ENCODE data around the gene BCDIN3D. TPM values are rescaled to one million over a fixed set of nuclear protein-coding genes. Genes with fewer than 3 reads are reported as not detected.

The BCDIN3D gene
- total RNA-seq, 2 experiments from 2014 or later = 2.4 to 4.1 TPM

GRCh38 chr12:49824895-49825294 lies 18.0 kb downstream of the BCDIN3D start:
- CTCF ChIA-PET = no interaction called here
- H3K27me3 Mint-ChIP-seq (ENCODE audit: low read depth) = no peaks in the 10 kb centered on the region
- no peak for DNase-seq
- intact Hi-C loops (cut with micrococcal nuclease) = loop anchor here (5.0 to 10.0 kb wide), 2 partner anchors 458 to 560 kb away; partner anchors contain the start of genes SPATS2 and TUBA1C
- H3K9me3 Mint-ChIP-seq = no peaks in the 10 kb centered on the region
- H3K27ac Mint-ChIP-seq = no peak overlapping the region
- H3K4me3 Mint-ChIP-seq = no peak overlapping the region
- peaks cover 47% of the 10 kb centered on the region for H3K4me1 Mint-ChIP-seq (ENCODE audit: low read depth)
- H3K36me3 Mint-ChIP-seq (ENCODE audit: low read depth) = peaks cover 3% of the 10 kb centered on the region

DNA sequence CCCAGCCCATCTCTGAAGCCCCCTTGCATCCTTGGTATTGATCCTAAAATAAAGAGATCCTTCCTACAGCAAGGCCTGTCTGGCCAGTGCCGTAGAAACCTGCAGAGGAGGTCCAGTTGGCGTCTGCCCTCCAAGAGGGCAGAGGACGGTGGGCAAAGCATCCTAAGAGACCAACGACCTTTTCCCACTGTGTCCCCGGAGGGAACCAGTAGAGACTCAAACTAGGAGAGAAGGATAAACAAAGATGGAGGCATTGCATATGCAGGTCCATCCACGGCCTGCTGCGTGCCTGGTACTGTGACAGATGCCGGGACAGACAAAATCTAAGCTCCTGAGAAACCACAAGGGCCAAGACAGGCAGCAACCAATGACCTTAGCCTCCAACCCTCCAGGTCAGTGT lies 18.5 kb downstream of the BCDIN3D start:
- intact Hi-C loops (cut with micrococcal nuclease) = loop anchor here (10.0 kb wide), 1 partner anchor 560 kb away; the partner anchor contains the start of gene TUBA1C
- CTCF ChIA-PET = no interaction called here
- Mint-ChIP-seq H3K27ac (no peak overlapping the region), H3K36me3 (ENCODE audit: low read depth) (peaks cover 3% of the 10 kb centered on the region), H3K4me1 (ENCODE audit: low read depth) (peaks cover 47% of the 10 kb centered on the region), H3K9me3 (no peaks in the 10 kb centered on the region), H3K27me3 (ENCODE audit: low read depth) (no peaks in the 10 kb centered on the region), H3K4me3 (no peak overlapping the region)
- no peak for DNase-seq

- Mint-ChIP-seq H3K9me3 (no peaks in the 10 kb centered on the region), H3K27me3 (ENCODE audit: low read depth) (no peaks in the 10 kb centered on the region), H3K4me1 (ENCODE audit: low read depth) (peaks cover 42% of the 10 kb centered on the region), H3K27ac (no peak overlapping the region), H3K36me3 (ENCODE audit: low read depth) (peaks cover 3% of the 10 kb centered on the region), H3K4me3 (no peak overlapping the region)
- CTCF ChIA-PET = no interaction called here
- intact Hi-C loops (cut with micrococcal nuclease) = loop anchor here (10.0 kb wide), 1 partner anchor 559 kb away; the partner anchor contains the start of gene TUBA1C
- no peak for DNase-seq
These were observed 19.0 kb downstream of the BCDIN3D start for GRCh38 chr12:49823951-49824350.

GRCh38 chr12:49823350-49823749 lies 19.6 kb downstream of the BCDIN3D start:
- no peaks in the 10 kb centered on the region for H3K27me3 Mint-ChIP-seq (ENCODE audit: low read depth)
- no peaks in the 10 kb centered on the region for H3K9me3 Mint-ChIP-seq
- peaks cover 38% of the 10 kb centered on the region for H3K4me1 Mint-ChIP-seq (ENCODE audit: low read depth)
- no peak overlapping the region for H3K4me3 Mint-ChIP-seq
- CTCF ChIA-PET = no interaction called here
- H3K36me3 Mint-ChIP-seq (ENCODE audit: low read depth) = peaks cover 3% of the 10 kb centered on the region
- DNase-seq = no peak
- H3K27ac Mint-ChIP-seq = no peak overlapping the region
- intact Hi-C loops (cut with micrococcal nuclease) = loop anchor here (10.0 kb wide), 1 partner anchor 559 kb away; the partner anchor contains the start of gene TUBA1C

DNA sequence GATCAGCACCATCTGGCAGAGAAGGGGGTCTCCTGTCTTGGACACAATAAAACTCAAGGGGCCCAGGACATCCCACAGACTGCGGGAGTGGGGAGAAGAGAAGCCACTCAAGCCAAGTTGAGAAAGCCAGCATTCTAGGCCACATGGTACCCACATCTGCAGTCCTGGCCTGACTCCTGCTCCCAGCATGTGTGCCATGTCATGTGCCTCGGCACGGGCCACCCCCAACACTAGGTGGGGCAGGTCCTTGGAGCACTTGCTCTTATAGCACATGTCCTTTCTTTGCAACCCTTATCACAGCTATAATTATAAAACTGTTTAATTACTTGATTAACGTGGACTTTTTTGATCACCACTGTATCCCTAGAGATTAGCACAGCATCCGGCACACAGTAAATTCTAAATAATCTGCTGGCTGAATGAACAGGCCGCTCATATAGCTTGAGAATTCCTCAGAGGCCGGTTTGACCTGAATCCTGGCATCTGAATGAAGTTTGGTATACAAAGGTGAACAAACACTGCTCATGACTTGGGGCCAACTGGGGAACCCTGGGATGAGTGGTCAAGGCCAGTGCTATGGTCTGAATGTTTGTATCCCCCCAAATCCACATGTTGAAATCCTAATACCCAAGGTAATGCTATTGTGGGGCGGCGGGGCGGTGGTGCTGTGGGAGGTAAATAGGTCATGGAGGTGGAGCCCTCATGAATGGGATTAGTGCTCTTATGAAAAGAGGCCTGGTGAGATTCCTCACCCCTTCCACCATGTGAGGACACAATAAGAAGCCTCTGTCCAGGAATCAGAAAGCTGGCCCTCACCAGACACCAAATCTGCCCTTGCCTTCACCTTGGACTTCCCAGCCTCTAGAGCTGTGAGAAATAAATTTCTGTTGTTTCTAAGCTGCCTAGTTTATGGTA lies 21.3 kb downstream of the BCDIN3D start:
- no peaks in the 10 kb centered on the region for H3K27me3 Mint-ChIP-seq (ENCODE audit: low read depth)
- CTCF ChIA-PET = interaction anchor here (0.7 to 2.9 kb wide), 4 partner anchors 26 to 80 kb away, joined by 3 to 13 read pairs (median 6); partner anchors contain the start of gene TMBIM6

GRCh38 chr12:49819786-49820185 lies 23.1 kb downstream of the BCDIN3D start:
- CTCF ChIA-PET = interaction anchor here (0.7 to 2.9 kb wide), 6 partner anchors 19 to 236 kb away, joined by 3 to 13 read pairs (median 4); no protein-coding TSS in a partner anchor
- H3K9me3 Mint-ChIP-seq = no peaks in the 10 kb centered on the region
- intact Hi-C loops (cut with micrococcal nuclease) = loop anchor here (10.0 kb wide), 1 partner anchor 555 kb away; the partner anchor contains the start of gene TUBA1C
- peaks cover 4% of the 10 kb centered on the region for H3K36me3 Mint-ChIP-seq (ENCODE audit: low read depth)
- H3K27me3 Mint-ChIP-seq (ENCODE audit: low read depth) = no peaks in the 10 kb centered on the region
- DNase-seq = no peak
- H3K4me3 Mint-ChIP-seq = no peak overlapping the region
- no peak overlapping the region for H3K27ac Mint-ChIP-seq
- H3K4me1 Mint-ChIP-seq (ENCODE audit: low read depth) = peaks cover 23% of the 10 kb centered on the region

More for the DNA sequence above, 21.3 kb downstream of the BCDIN3D start:
- Mint-ChIP-seq H3K9me3 (no peaks in the 10 kb centered on the region), H3K27ac (peak overlapping the region; percentile 62), H3K36me3 (ENCODE audit: low read depth) (peaks cover 3% of the 10 kb centered on the region), H3K4me1 (ENCODE audit: low read depth) (peaks cover 29% of the 10 kb centered on the region), H3K4me3 (no peak overlapping the region)
- peak; percentile 28 for DNase-seq
- intact Hi-C loops (cut with micrococcal nuclease) = loop anchor here (10.0 kb wide), 1 partner anchor 557 kb away; the partner anchor contains the start of gene TUBA1C

- no peak overlapping the region for H3K4me3 Mint-ChIP-seq
- no peaks in the 10 kb centered on the region for H3K27me3 Mint-ChIP-seq (ENCODE audit: low read depth)
- H3K4me1 Mint-ChIP-seq (ENCODE audit: low read depth) = peaks cover 23% of the 10 kb centered on the region
- no peak for DNase-seq
- CTCF ChIA-PET = interaction anchor here (0.6 to 1.9 kb wide), 2 partner anchors 20 to 732 kb away, joined by 3 to 6 read pairs; no protein-coding TSS in a partner anchor
- no peaks in the 10 kb centered on the region for H3K9me3 Mint-ChIP-seq
- intact Hi-C loops (cut with micrococcal nuclease) = no loop called here
- no peak overlapping the region for H3K27ac Mint-ChIP-seq
- H3K36me3 Mint-ChIP-seq (ENCODE audit: low read depth) = peaks cover 4% of the 10 kb centered on the region
These were observed 24.5 kb downstream of the BCDIN3D start for GRCh38 chr12:49818241-49818895.

- peaks cover 4% of the 10 kb centered on the region for H3K4me1 Mint-ChIP-seq (ENCODE audit: low read depth)
- H3K4me3 Mint-ChIP-seq = no peak overlapping the region
- H3K27ac Mint-ChIP-seq = no peak overlapping the region
- H3K9me3 Mint-ChIP-seq = no peaks in the 10 kb centered on the region
- CTCF ChIA-PET = no interaction called here
- H3K27me3 Mint-ChIP-seq (ENCODE audit: low read depth) = no peaks in the 10 kb centered on the region
- no peak for DNase-seq
- intact Hi-C loops (cut with micrococcal nuclease) = no loop called here
- H3K36me3 Mint-ChIP-seq (ENCODE audit: low read depth) = peaks cover 1% of the 10 kb centered on the region
These were observed 29.8 kb downstream of the BCDIN3D start for GRCh38 chr12:49813131-49813530.

GRCh38 chr12:49811961-49812401 lies 30.9 kb downstream of the BCDIN3D start:
- Mint-ChIP-seq H3K9me3 (no peaks in the 10 kb centered on the region), H3K4me3 (no peak overlapping the region), H3K27me3 (ENCODE audit: low read depth) (no peaks in the 10 kb centered on the region), H3K36me3 (ENCODE audit: low read depth) (peaks cover 1% of the 10 kb centered on the region), H3K4me1 (ENCODE audit: low read depth) (peaks cover 4% of the 10 kb centered on the region), H3K27ac (no peak overlapping the region)
- DNase-seq = no peak
- CTCF ChIA-PET = interaction anchor here (0.5 to 1.1 kb wide), 3 partner anchors 26 to 159 kb away, joined by 3 to 4 read pairs (median 3); no protein-coding TSS in a partner anchor
- intact Hi-C loops (cut with micrococcal nuclease) = no loop called here

DNA sequence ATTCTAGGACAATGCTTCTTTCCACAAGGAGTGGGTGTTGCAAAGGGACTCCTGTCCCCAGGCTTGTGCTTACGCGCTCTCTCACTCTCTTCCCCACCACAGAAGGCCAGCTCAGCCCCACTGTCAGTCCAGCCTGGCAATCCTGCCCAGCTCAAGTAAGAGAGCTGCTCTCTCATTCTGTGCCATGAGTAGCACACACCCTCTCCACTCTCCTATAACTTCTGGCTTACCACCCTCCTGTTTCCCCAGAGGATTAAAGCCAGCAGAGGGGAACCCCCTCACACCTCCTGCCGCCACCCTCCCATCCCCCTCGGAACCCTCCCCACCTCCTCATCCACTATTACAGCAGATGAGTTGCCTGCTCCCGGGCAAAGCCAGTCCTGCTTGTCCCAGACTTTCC lies 31.8 kb downstream of the BCDIN3D start:
- CTCF ChIA-PET = interaction anchor here (0.6 to 1.4 kb wide), 6 partner anchors 28 to 533 kb away, joined by 3 read pairs; no protein-coding TSS in a partner anchor
- H3K9me3 Mint-ChIP-seq = no peaks in the 10 kb centered on the region
- H3K27me3 Mint-ChIP-seq (ENCODE audit: low read depth) = no peaks in the 10 kb centered on the region
- H3K4me3 Mint-ChIP-seq = no peak overlapping the region
- intact Hi-C loops (cut with micrococcal nuclease) = no loop called here
- no peak overlapping the region for H3K27ac Mint-ChIP-seq
- no peak for DNase-seq
- peaks cover 1% of the 10 kb centered on the region for H3K36me3 Mint-ChIP-seq (ENCODE audit: low read depth)
- H3K4me1 Mint-ChIP-seq (ENCODE audit: low read depth) = peaks cover 4% of the 10 kb centered on the region

GRCh38 chr12:49809906-49810389 lies 33.0 kb downstream of the BCDIN3D start:
- H3K27ac Mint-ChIP-seq = no peak overlapping the region

More at GRCh38 chr12:49809906-49810389, 33.0 kb downstream of the BCDIN3D start:
- H3K9me3 Mint-ChIP-seq = no peaks in the 10 kb centered on the region
- no peaks in the 10 kb centered on the region for H3K36me3 Mint-ChIP-seq (ENCODE audit: low read depth)
- no peak overlapping the region for H3K4me3 Mint-ChIP-seq
- H3K4me1 Mint-ChIP-seq (ENCODE audit: low read depth) = peaks cover 4% of the 10 kb centered on the region
- no peak for DNase-seq
- H3K27me3 Mint-ChIP-seq (ENCODE audit: low read depth) = no peaks in the 10 kb centered on the region
- CTCF ChIA-PET = interaction anchor here (0.8 to 1.4 kb wide), 2 partner anchors 30 to 32 kb away, joined by 3 read pairs; no protein-coding TSS in a partner anchor
- intact Hi-C loops (cut with micrococcal nuclease) = no loop called here

Data from activated naive CD4-positive, alpha-beta T cell treated with anti-CD3 and anti-CD28 coated beads for 36 hours (primary cell).